ENCODE results near the gene HEXB. TPM values are rescaled to one million over a fixed set of nuclear protein-coding genes. Genes with fewer than 3 reads are reported as not detected.

HEXB gene
- 100 to 1,000 TPM in 2 of 4 donors, 10 to 100 TPM in 2; 66.2 to 134 (median 93.9) TPM for total RNA-seq

DNA sequence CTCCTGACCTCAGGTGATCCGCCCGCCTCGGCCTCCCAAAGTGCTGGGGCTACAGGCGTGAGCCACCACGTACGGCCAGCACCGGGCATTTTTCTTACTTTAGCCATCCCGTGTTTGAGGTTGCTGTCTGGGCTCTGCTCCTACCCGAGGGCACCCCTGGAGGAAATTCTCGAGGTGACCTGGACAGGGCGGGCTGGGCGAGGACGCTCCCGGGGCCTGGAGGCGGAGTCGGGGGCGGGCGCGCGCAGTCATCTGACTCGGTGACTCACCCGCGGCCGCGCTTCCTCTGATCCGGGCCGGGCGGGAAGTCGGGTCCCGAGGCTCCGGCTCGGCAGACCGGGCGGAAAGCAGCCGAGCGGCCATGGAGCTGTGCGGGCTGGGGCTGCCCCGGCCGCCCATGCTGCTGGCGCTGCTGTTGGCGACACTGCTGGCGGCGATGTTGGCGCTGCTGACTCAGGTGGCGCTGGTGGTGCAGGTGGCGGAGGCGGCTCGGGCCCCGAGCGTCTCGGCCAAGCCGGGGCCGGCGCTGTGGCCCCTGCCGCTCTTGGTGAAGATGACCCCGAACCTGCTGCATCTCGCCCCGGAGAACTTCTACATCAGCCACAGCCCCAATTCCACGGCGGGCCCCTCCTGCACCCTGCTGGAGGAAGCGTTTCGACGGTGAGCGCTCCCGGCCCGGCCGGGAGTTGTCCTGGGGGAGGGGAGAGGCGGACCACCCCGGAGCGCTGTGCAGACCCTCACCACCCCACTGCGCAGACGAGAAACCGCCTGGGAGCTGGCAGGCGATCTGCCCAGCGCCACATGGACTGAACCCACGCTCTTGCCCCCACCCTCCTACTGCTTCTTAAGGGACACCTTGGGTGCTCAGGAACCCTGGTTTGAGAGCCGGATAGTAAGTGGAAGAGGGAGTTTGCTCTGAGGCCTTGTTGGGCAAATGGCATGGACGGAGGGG is at the start of gene HEXB:
Gene HEXB, plus strand, starts transcription at position 334 of the 952 bp plus-strand sequence. Its CDS starts 28 bp downstream, at position 362.
- TF ChIP-seq POLR2A (IDR thresholded peaks at IDR 0.05) = peak in 1 of 2 donors; percentile 32
- TF ChIP-seq, protein P1, sequence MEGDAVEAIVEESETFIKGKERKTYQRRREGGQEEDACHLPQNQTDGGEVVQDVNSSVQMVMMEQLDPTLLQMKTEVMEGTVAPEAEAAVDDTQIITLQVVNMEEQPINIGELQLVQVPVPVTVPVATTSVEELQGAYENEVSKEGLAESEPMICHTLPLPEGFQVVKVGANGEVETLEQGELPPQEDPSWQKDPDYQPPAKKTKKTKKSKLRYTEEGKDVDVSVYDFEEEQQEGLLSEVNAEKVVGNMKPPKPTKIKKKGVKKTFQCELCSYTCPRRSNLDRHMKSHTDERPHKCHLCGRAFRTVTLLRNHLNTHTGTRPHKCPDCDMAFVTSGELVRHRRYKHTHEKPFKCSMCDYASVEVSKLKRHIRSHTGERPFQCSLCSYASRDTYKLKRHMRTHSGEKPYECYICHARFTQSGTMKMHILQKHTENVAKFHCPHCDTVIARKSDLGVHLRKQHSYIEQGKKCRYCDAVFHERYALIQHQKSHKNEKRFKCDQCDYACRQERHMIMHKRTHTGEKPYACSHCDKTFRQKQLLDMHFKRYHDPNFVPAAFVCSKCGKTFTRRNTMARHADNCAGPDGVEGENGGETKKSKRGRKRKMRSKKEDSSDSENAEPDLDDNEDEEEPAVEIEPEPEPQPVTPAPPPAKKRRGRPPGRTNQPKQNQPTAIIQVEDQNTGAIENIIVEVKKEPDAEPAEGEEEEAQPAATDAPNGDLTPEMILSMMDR (IDR thresholded peaks at IDR 0.05) = no peak
- DNase-seq (ENCODE audit: low spot score in 2 of 2) = peak; percentile 88 to 98
- WGBS, 2 donors = 5 to 9% methylated on average over 41 to 66 of the region's 78 CpGs
- intact Hi-C loops (cut with DNase I; ENCODE audit: low total_unique reads) = no loop called here
- H3K4me3 ChIP-seq (ENCODE audit: low read depth, poor library complexity, severe bottlenecking) = peak within 1 kb of the TSS; percentile 86

DNA sequence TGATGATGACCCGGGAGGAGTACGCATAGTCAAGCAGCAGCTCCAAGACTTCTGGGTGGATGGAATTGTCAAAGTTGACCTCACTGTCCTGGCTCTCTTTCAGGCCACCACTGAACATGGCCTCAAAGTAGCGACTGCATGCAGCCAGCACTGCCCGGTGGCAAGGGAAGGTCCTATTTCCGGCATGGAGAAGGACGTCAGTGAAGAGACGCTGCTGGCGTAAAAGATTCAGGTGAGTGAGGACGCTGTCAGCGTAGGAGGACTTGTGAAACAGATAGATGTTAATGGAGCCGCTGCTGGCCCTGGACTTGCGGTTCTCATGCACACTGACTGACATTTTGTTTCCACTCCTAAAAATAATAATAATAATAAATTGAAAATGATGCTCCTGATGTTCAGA is 48.9 kb upstream of the HEXB start:
- WGBS, 2 donors = 94 to 96% methylated on average over 12 of the region's 12 CpGs
- intact Hi-C loops (cut with DNase I; ENCODE audit: low total_unique reads) = no loop called here

DNA sequence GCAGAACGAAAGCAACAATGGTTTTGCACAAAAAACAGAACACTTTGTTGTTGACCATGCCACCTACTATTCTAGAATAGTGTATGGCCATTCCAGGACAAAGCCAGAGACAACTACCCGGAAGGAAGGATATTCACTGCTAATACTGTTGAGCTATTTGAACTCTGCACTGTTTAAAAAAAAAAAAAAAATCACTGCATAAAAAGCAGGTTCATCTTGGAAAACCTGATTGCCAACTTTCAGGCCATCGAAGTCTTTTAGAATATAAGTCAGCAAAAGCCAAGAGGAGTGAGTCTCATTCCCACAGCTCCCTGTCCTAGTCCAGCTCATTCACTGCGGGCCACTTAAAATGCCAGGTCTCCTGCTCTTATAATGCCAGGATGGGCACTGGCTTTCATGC is 48.5 kb upstream of the HEXB start:
- no peak for DNase-seq (ENCODE audit: low spot score in 2 of 2)
- TF ChIP-seq, protein P1 (IDR thresholded peaks at IDR 0.05) = no peak
- no peak for TF ChIP-seq POLR2A (IDR thresholded peaks at IDR 0.05)

More for the DNA sequence above, 48.9 kb upstream of the HEXB start:
- TF ChIP-seq, protein P1 (IDR thresholded peaks at IDR 0.05) = no peak
- TF ChIP-seq POLR2A (IDR thresholded peaks at IDR 0.05) = no peak
- no peak overlapping the region for H3K4me3 ChIP-seq (ENCODE audit: low read depth, poor library complexity, severe bottlenecking)
- no peak for DNase-seq (ENCODE audit: low spot score in 2 of 2)

DNA sequence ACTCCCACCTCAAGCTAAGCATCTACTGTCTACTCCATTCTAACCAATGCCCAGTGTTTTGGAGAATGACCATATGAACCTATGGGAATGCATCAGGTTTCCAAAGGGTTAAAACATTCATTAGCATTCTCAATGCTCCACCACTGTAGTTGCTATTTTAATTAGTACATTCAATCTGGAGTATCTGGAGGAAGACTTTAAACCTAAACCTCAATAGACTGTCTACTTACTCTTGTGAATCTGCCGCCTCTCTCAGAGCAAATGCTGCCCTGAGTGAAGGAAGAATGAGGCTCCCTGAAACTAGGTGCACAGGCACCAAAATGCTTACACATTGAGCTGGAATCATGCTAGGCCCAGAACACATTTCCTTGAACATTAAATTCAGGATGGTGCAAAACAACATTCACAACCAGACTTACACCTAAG is 46.5 kb upstream of the HEXB start:
- no peak for DNase-seq (ENCODE audit: low spot score in 2 of 2)
- TF ChIP-seq, protein P1 (IDR thresholded peaks at IDR 0.05) = no peak
- TF ChIP-seq POLR2A (IDR thresholded peaks at IDR 0.05) = no peak
- WGBS, 2 donors = 71 to 77% methylated on average over 1 of the region's 1 CpG
- no peak overlapping the region for H3K4me3 ChIP-seq (ENCODE audit: low read depth, poor library complexity, severe bottlenecking)
- intact Hi-C loops (cut with DNase I; ENCODE audit: low total_unique reads) = no loop called here

More for the DNA sequence above, 48.5 kb upstream of the HEXB start:
- WGBS, 2 donors = 77 to 86% methylated on average over 4 of the region's 4 CpGs
- no peak overlapping the region for H3K4me3 ChIP-seq (ENCODE audit: low read depth, poor library complexity, severe bottlenecking)
- intact Hi-C loops (cut with DNase I; ENCODE audit: low total_unique reads) = no loop called here

DNA sequence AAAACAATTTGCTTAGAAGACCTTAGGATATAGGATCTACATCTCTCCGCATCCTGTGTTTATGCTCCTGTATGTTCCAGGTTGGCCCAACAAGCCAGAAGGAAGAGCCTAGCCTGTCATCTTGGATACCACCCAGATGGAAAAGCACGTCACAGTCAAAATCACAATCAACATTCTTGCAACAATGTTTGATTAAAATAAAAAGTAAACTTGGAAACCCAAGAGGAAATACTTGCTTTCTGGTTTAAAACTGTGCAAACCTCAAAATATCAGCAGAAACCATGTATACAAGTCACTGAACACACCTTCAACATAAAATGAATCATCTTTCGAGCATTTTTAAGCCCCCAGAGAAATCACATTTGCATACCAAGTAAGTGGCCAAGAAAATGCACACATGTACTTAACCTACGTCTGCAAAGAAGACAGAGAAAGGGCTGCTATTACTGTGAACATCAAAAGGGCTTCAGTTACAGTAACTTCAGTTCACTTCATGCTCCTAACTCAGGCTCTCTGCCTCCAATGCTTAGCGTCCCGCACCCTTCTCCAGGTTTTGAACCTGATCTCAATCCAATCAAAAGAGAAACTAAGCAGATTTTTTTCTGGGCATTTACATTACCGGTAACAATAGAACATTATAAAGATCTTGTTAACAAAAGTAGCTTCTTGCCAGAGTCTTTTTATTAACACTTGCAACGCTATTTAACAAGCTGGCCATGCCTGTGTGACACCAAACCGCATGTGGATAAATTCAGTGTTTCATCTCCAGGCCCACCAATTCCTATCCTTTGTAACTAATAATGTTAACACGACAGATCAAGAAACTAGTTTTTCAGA is 45.8 kb upstream of the HEXB start:
- H3K4me3 ChIP-seq (ENCODE audit: low read depth, poor library complexity, severe bottlenecking) = peak overlapping the region; percentile 60
- intact Hi-C loops (cut with DNase I; ENCODE audit: low total_unique reads) = no loop called here
- TF ChIP-seq POLR2A (IDR thresholded peaks at IDR 0.05) = no peak
- TF ChIP-seq, protein P1 (IDR thresholded peaks at IDR 0.05) = no peak
- DNase-seq (ENCODE audit: low spot score in 2 of 2) = no peak
- 13 to 20% methylated on average over 10 of the region's 10 CpGs for WGBS, 2 donors

Data from lower leg skin (tissue), 4 donors.